Neural cell (in vitro differentiated cells): ENCODE data around the gene DHX58. TPM values are rescaled to one million over a fixed set of nuclear protein-coding genes. Genes with fewer than 3 reads are reported as not detected.

Source experiments
- H2AFZ ChIP-seq: fragments of 200-600, 300-800 bp; sonication (generic), shearing (Covaris generic); 2 replicates; pipeline ENCODE4 v1.6.0; 2014; ENCODE audit warnings: low read depth, mild to moderate bottlenecking, antibody characterized with exemption, low read length, moderate library complexity
- H3F3A ChIP-seq: fragments of 200-600 bp; shearing (Covaris generic); 2 replicates; pipeline ENCODE4 v1.6.1; 2016; ENCODE audit warnings: mild to moderate bottlenecking, moderate library complexity, mixed read lengths, antibody characterized with exemption, low read length; ENCODE audit not compliant: insufficient read depth, poor library complexity, severe bottlenecking
- H3K27ac ChIP-seq: fragments of 200-600, 300-800 bp; sonication (generic), shearing (Covaris generic); 2 replicates; pipeline ENCODE4 v1.5.1; 2014; ENCODE audit warnings: mild to moderate bottlenecking, low read length, moderate library complexity
- H3K27me3 ChIP-seq: fragments of 300-800, 200-600 bp; sonication (generic), shearing (Covaris generic); 2 replicates; pipeline ENCODE4 v1.6.0; 2014; ENCODE audit warnings: mild to moderate bottlenecking, low read depth, low read length, moderate library complexity; ENCODE audit not compliant: insufficient read depth
- H3K36me3 ChIP-seq: fragments of 300-800, 200-600 bp; sonication (generic), shearing (Covaris generic); 2 replicates; pipeline ENCODE4 v1.5.1; 2014; ENCODE audit warnings: mild to moderate bottlenecking, antibody characterized with exemption, low read length, moderate library complexity; ENCODE audit not compliant: insufficient read depth
- H3K4me2 ChIP-seq: fragments of 300-800, 200-600 bp; sonication (generic), shearing (Covaris generic); 2 replicates; pipeline ENCODE4 v1.6.0; 2014; ENCODE audit warnings: mild to moderate bottlenecking, low read length
- H3K4me3 ChIP-seq: fragments of 300-800, 200-600 bp; sonication (generic), shearing (Covaris generic); 2 replicates; pipeline ENCODE4 v1.5.1; 2014; ENCODE audit warnings: mild to moderate bottlenecking, low read length, moderate library complexity
- H3K79me2 ChIP-seq: fragments of 200-600 bp; shearing (Covaris generic); replicated peaks from 2 replicates; pipeline ENCODE4 v1.6.0; 2014; ENCODE audit warnings: mild to moderate bottlenecking, low read length, moderate library complexity; ENCODE audit not compliant: insufficient read depth
- H3K9ac ChIP-seq: fragments of 300-800, 200-600 bp; sonication (generic), shearing (Covaris generic); 2 replicates; pipeline ENCODE4 v1.6.1; 2016; ENCODE audit warnings: mild to moderate bottlenecking, low read length, mixed read lengths
- H3K9me2 ChIP-seq: fragments of 200-600 bp; shearing (Covaris generic); 2 replicates; pipeline ENCODE4 v1.6.1; 2016; ENCODE audit warnings: mild to moderate bottlenecking, low read length, mixed read lengths; ENCODE audit not compliant: insufficient read depth
- H3K9me3 ChIP-seq: fragments of 200-600, 300-800 bp; sonication (generic), shearing (Covaris generic); 2 replicates; pipeline ENCODE4 v1.6.1; 2016; ENCODE audit warnings: mild to moderate bottlenecking, mixed run types, low read length, moderate library complexity, mixed read lengths
- H4K20me1 ChIP-seq: fragments of 200-600 bp; shearing (Covaris generic); 2 replicates; pipeline ENCODE4 v1.6.1; 2016; ENCODE audit warnings: mild to moderate bottlenecking, mixed run types; ENCODE audit not compliant: insufficient read depth
- CTCF ChIP-seq: fragments of 450-650 bp; IDR thresholded peaks from 2 replicates; pipeline ENCODE4 v1.5.1; 2014; ENCODE audit warnings: antibody characterized with exemption, mild to moderate bottlenecking, moderate library complexity; ENCODE audit not compliant: poor library complexity, severe bottlenecking
- EP300 ChIP-seq: fragments of 450-650 bp; conservative IDR thresholded peaks from 2 replicates; pipeline ENCODE4 v1.6.1; 2014; ENCODE audit warnings: antibody characterized with exemption, mild to moderate bottlenecking, moderate library complexity; ENCODE audit not compliant: poor library complexity, severe bottlenecking
- EZH2 ChIP-seq: fragments of 200-600, 300-800 bp; shearing (Covaris generic), sonication (generic); IDR thresholded peaks from 2 replicates; pipeline ENCODE4 v1.6.1; 2014; ENCODE audit warnings: antibody characterized with exemption, low read length, borderline replicate concordance, mild to moderate bottlenecking; ENCODE audit not compliant: insufficient read depth, poor library complexity, severe bottlenecking
- MXI1 ChIP-seq: fragments of 450-650 bp; conservative IDR thresholded peaks from 2 replicates; pipeline ENCODE4 v1.6.1; 2014; ENCODE audit warnings: antibody characterized with exemption, mild to moderate bottlenecking; ENCODE audit not compliant: poor library complexity, severe bottlenecking
- POLR2AphosphoS5 ChIP-seq: IDR thresholded peaks from 2 replicates; pipeline ENCODE4 v1.6.1; 2012
- RAD21 ChIP-seq: fragments of 450-650 bp; conservative IDR thresholded peaks from 2 replicates; pipeline ENCODE4 v1.6.1; 2014; ENCODE audit warnings: antibody characterized with exemption, mild to moderate bottlenecking, moderate library complexity
- REST ChIP-seq: IDR thresholded peaks from 2 replicates; pipeline ENCODE4 v1.6.1; 2012; ENCODE audit warnings: borderline replicate concordance
- SMC3 ChIP-seq: fragments of 450-650 bp; conservative IDR thresholded peaks from 2 replicates; pipeline ENCODE4 v1.6.1; 2014; ENCODE audit warnings: antibody characterized with exemption, mild to moderate bottlenecking, moderate library complexity; ENCODE audit not compliant: poor library complexity
- TAF1 ChIP-seq: IDR thresholded peaks from 2 replicates; pipeline ENCODE4 v1.6.1; 2012; ENCODE audit warnings: low read depth
- polyA plus RNA-seq: library from polyadenylated mRNA; depleted of rRNA; stranded (reverse); fragments of >200 nt; gene quantifications from 2 replicates; pipeline ENCODE4 v1.2.3, GENCODE V29; 2014

Gene DHX58
- polyA plus RNA-seq, 1 donor from 2014 or later: 0.87 TPM

GRCh38 chr17:42077755-42078154, 34.8 kb downstream of the DHX58 start:
- no peak overlapping the region for H3K4me3 ChIP-seq
- H3K4me2 ChIP-seq: no peak overlapping the region
- H3F3A ChIP-seq: no peaks in the 10 kb centered on the region
- H3K27ac ChIP-seq: no peak overlapping the region
- H4K20me1 ChIP-seq: no peaks in the 10 kb centered on the region
- H3K9me2 ChIP-seq: no peaks in the 10 kb centered on the region
- H3K9ac ChIP-seq: no peak overlapping the region
- H3K9me3 ChIP-seq: no peaks in the 10 kb centered on the region
- H3K27me3 ChIP-seq: peaks cover 14% of the 10 kb centered on the region
- no peak overlapping the region for H2AFZ ChIP-seq
- H3K36me3 ChIP-seq: no peaks in the 10 kb centered on the region
- no peak for TF ChIP-seq TAF1
- no peak for TF ChIP-seq CTCF
- no peak for TF ChIP-seq SMC3
- no peak for TF ChIP-seq POLR2AphosphoS5
- no peak for TF ChIP-seq EZH2
- no peak for TF ChIP-seq EP300
- no peak for TF ChIP-seq MXI1
- TF ChIP-seq RAD21: no peak
- no peak for TF ChIP-seq REST
- H3K79me2 ChIP-seq: no peaks in the 10 kb centered on the region

- no peaks in the 10 kb centered on the region for H3K9me2 ChIP-seq
- H4K20me1 ChIP-seq: no peaks in the 10 kb centered on the region
- H3K27me3 ChIP-seq: peaks cover 21% of the 10 kb centered on the region
Measured at GRCh38 chr17:42076797-42077559, 35.5 kb downstream of the DHX58 start.

More at GRCh38 chr17:42076797-42077559, 35.5 kb downstream of the DHX58 start:
- Histone ChIP-seq H3K4me2 (no peak overlapping the region), H3K79me2 (no peaks in the 10 kb centered on the region), H3K27ac (no peak overlapping the region), H3K9ac (no peak overlapping the region), H3K36me3 (no peaks in the 10 kb centered on the region), H2AFZ (no peak overlapping the region), H3K4me3 (no peak overlapping the region), H3K9me3 (no peaks in the 10 kb centered on the region), H3F3A (no peaks in the 10 kb centered on the region)
- TF ChIP-seq TAF1 (no peak), POLR2AphosphoS5 (no peak), RAD21 (no peak), SMC3 (no peak), CTCF (no peak), EZH2 (no peak), MXI1 (no peak), EP300 (no peak), REST (no peak)
